ENCODE results near the gene EVA1C.
"Not testable (repeated sequence)": the region's sequence is repeated elsewhere in the genome, so short reads cannot be mapped to it uniquely, and the experiment has no call there.

EVA1C gene

DNA sequence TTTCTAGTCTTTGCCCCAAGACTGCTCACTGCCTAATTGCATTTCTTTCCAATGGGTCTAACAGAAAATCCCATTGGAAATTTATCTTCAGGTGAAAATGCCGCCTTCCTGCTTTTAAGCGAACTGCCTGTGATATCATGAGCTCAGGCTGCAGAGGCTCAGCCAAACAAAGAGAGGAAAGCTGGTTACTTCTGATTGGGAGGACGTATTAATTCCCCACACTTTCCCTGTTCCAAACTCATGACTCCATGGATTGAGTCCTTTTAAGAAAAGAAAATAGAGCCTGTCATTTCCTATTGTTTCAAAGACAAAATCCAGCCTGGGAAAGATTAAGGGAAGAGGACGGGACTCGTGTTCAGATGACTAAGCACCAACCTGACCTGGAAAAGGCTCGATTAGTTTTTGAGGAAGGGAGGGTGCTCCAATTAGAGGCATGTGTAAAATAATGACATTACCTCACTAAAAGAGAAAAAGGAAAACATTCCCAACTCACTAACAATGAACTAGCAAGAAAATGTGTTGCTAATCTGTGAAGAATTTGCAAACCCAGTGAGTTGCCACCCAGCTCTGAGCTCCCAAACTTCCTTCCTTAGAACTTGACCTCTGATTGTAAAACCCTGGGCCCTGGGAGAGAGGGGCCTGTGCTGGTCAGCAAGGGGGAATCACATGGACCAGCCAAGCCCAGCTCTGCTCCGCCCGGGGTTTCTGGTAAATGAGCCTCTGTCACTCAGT, 111.6 kb downstream of the EVA1C start:
- DNase-seq (ENCODE audit: low spot score) (no peak), FAIRE-seq (no peak)

- FAIRE-seq (no peak), DNase-seq (ENCODE audit: low spot score) (no peak)
Measured at GRCh38 chr21:32525282-32525681, 112.8 kb downstream of the EVA1C start.

- no peak for DNase-seq (ENCODE audit: low spot score)
- no peak for FAIRE-seq
Measured at GRCh38 chr21:32529679-32530078, 117.2 kb downstream of the EVA1C start.

GRCh38 chr21:32530809-32531208, 118.3 kb downstream of the EVA1C start:
- not testable (repeated sequence) for FAIRE-seq; DNase-seq (ENCODE audit: low spot score)

- not testable (repeated sequence) for DNase-seq (ENCODE audit: low spot score); FAIRE-seq
Measured at GRCh38 chr21:32531561-32531960, 119.1 kb downstream of the EVA1C start.

- FAIRE-seq (no peak), DNase-seq (ENCODE audit: low spot score) (no peak)
Measured at GRCh38 chr21:32532636-32533035, 120.1 kb downstream of the EVA1C start.

DNA sequence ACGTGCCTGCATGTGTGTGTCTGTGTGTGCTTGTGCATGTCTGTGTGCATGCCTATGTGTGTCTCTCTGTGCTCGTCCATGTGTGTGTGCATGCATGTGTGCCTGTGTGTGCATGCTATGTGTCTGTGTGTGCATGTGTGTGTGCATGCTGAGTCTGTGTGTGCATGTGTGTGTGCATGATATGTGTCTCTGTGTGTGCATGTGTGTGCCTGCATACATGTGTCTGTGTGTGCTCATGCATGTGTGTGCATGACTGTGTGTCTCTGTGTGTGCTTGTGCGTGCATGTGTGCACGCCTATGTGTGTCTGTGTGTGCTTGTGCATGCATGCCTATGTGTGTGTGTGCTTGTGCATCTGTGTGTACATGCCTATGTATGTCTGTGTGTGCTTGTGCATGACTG, 120.5 kb downstream of the EVA1C start:
- no peak for DNase-seq (ENCODE audit: low spot score)
- FAIRE-seq, result no peak

GRCh38 chr21:32533611-32534010, 121.1 kb downstream of the EVA1C start:
- DNase-seq (ENCODE audit: low spot score), result no peak
- FAIRE-seq, result no peak

DNA sequence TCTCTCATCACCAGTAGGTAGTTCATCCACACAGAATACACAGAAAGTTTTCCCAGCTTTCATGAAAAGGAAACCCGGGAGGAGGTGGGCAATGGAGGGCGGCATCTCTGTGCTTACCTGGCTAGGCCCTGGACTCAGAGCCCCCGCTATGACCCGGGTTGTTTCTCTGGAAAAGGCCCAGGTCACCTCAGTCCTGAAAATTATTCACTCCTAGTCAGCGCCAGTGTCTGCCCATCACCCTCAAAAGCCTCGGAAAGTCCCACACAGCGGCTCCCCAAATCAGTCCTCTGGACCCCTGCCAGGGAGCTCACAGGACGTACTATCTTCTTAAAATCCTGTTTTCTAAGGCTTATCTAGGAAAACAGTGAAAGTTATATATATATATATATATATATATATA, 121.6 kb downstream of the EVA1C start:
- FAIRE-seq (no peak), DNase-seq (ENCODE audit: low spot score) (no peak)

DNA sequence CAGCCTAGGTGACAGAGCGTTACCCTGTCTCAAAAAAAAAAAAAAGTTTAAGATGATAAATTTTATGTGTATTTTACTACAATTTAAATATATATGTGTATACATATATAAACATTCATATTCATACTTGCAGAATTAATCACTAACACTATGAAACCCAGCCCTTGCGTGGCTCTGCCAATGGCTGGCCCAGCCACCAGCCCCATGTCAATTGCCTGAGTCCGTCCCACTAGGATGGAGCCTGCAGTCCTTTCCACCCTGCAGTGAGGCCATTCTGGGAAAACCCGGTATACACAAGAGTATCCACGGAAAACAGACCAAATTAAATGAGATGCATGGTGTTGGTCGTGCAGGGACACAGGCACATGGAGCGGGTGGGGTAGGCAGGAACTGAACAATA, 123.1 kb downstream of the EVA1C start:
- DNase-seq (ENCODE audit: low spot score), result no peak
- FAIRE-seq, result no peak

DNA sequence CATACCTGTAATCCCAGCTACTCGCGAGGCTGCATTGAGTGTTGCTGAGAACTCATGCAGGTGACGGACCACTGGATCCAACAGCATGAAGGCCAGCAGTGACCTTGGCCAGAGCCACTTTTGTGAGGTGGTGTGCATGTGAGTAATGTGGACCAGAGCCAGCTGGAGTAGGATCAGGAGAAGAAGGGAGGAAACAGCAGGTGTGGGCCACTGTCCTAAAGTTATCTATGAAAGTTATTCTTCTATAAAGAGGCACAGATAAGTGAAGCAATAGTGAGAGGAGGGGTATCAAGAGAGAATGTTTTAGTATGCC, 125.0 kb downstream of the EVA1C start:
- no peak for FAIRE-seq
- DNase-seq (ENCODE audit: low spot score), result no peak

- DNase-seq (ENCODE audit: low spot score) (no peak), FAIRE-seq (no peak)
Measured at GRCh38 chr21:32538147-32538792, 125.8 kb downstream of the EVA1C start.

- no peak for FAIRE-seq
Measured at GRCh38 chr21:32539378-32539777, 126.9 kb downstream of the EVA1C start.

DNA sequence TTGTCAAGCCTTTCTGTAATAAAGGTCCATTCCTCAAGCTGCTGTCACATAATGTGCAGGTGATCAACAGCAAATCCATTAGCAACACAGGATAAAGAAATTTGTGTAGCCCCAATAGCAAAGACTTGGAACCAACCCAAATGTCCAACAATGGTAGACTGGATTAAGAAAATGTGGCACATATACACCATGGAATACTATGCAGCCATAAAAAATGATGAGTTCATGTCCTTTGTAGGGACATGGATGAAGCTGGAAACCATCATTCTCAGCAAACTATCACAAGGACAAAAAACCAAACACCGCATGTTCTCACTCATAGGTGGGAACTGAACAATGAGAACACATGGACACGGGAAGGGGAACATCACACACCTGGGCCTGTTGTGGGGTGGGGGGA, 130.6 kb downstream of the EVA1C start:
- not testable (repeated sequence) for FAIRE-seq; DNase-seq (ENCODE audit: low spot score)

More at GRCh38 chr21:32539378-32539777, 126.9 kb downstream of the EVA1C start:
- no peak for DNase-seq (ENCODE audit: low spot score)

DNA sequence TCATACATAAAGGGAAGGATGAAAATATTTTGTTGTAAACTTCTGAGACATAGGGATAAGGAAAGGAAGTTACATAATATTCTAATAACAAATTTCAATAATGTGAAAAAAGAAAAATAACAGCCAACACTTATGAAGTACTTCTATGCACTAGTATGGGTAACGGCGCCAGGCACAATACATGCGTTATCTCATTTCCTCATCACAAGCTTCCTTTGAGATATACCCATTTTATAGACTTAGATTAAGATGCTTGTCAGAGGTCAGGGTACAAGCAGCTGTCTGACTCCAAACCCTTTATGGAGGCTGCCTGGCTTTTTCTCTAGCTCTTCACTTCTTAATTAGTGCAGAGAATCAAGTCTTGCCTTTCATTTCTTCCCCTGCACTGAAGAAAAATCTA, 131.5 kb downstream of the EVA1C start:
- DNase-seq (ENCODE audit: low spot score) (no peak), FAIRE-seq (no peak)

DNA sequence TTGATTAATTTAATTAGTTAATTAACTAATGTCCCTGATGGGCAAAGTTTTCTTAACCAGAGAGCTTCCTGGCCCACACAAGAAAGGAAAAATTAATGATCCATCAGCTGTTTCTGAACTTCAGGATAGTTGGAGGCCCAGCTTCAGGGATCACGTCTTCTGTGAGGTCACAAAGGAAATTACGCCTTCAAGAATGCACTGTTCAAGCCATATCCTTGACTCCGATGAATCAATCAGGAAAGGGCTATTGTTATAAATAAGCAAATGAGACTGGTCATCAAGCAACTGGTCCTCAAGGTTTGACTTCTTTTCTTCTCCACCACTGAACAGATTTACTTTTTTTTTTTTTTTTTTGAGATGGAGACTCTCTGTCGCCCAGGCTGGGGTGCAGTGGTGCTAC, 132.2 kb downstream of the EVA1C start:
- FAIRE-seq, result no peak
- no peak for DNase-seq (ENCODE audit: low spot score)

GRCh38 chr21:32545948-32546441, 133.5 kb downstream of the EVA1C start:
- DNase-seq (ENCODE audit: low spot score), result no peak

DNA sequence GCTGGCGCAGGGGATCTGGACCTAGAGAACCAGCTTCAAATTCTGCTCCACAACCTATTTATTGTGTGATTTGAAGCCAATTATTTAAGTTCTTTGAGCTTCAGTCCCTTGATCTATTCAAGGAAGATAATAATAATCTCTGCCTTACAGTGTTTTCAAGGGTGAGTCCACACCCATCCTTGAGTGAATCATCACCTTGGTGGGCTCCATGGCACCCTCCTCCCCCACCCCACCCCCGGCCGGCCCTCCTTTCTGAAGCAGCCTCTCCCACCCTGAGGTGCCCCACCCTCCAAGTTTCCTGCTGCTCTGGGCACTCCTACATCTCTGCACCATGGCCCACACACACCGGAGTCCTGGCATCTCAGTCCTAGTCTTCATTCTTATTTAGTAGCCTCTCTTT, 134.5 kb downstream of the EVA1C start:
- no peak for FAIRE-seq
- DNase-seq (ENCODE audit: low spot score), result no peak

More at GRCh38 chr21:32545948-32546441, 133.5 kb downstream of the EVA1C start:
- FAIRE-seq, result no peak

DNA sequence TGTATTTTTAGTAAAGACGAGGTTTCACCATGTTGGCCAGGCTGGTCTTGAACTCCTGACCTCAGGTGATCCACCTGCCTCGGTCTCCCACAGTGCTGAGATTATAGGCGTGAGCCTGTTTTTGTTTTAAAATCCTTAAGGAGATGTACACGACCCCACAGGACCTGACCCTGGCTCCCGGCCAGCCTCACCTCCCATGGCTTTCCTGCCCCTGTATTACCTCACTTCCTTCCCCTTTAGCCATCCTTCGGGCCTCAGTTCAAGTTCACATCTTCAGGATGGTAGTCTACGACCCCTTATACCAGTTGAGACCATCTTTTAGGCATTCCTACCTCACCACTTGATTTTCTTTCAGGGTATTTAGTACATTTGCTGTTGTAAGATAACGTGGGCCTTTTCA, 136.5 kb downstream of the EVA1C start:
- DNase-seq (ENCODE audit: low spot score), result no peak
- no peak for FAIRE-seq

DNA sequence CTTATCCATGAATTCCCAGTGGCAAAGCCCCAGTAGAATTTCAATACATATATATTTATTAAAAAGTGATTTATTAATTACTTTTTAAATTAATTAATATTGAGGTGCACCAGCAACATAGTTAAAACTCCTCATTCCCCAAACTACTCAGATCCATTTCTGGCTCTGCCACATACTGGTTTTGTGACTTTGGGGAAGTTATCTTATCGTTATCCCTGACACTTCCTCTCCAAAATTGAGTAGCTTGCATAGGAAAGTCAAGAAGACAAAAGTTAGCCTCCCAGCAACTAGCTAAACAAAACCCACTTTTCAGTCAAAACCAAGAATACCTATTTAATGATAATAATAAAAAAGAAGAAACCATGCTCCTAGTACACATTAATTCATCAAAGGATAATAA, 136.9 kb downstream of the EVA1C start:
- no peak for FAIRE-seq
- DNase-seq (ENCODE audit: low spot score), result no peak

DNA sequence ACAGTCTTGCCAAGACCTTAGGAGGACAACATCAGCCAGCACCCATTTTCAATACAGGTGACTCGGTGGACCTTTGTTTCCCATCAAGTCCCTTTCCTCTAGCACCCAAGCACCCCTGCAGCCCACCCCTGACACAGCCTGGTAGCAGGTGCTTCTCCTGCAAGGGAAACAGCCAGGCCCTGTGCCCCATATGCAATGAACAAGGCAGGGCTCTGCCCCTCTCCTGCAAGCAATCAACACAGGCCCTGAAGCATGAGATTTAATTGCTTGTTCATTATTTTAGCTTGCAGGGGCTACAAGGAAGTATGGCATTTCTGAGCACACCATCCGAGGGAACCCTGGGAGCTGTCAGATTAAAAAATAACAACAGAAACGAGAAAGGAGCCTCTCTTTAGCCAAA, 137.4 kb downstream of the EVA1C start:
- no peak for DNase-seq (ENCODE audit: low spot score)
- FAIRE-seq, result no peak

GRCh38 chr21:32554832-32555638, 142.5 kb downstream of the EVA1C start:
- FAIRE-seq (no peak), DNase-seq (ENCODE audit: low spot score) (no peak)

Measured in RCC 7860 (cell line).